Measurements from ENCODE around the gene HSPA1A. TPM values are rescaled to one million over a fixed set of nuclear protein-coding genes. Genes with fewer than 3 reads are reported as not detected.
"Not testable (repeated sequence)": the region's sequence is repeated elsewhere in the genome, so short reads cannot be mapped to it uniquely, and the experiment has no call there.

HSPA1A gene
- total RNA-seq, 1 experiment from 2014 or later = 20.3 TPM

- intact Hi-C loops (cut with micrococcal nuclease) = no loop called here
- DNase-seq (ENCODE audit: unreplicated experiment) = peak; percentile 19
- CTCF ChIA-PET = interaction anchor here (0.6 to 3.1 kb wide), 11 partner anchors 9 to 1344 kb away, joined by 3 to 22 read pairs (median 4); partner anchors contain the start of genes HSPA1A, HSPA1B, HSPA1L and VARS1
- H3K27ac Mint-ChIP-seq (ENCODE audit: low read depth, unreplicated experiment) = peak overlapping the region; percentile 84
- POLR2A ChIA-PET = interaction anchor here (0.7 to 4.3 kb wide), 21 partner anchors 8 to 154 kb away, joined by 3 to 69 read pairs (median 12); partner anchors contain the start of genes ABHD16A, BAG6, C6orf47 and CLIC1
- peaks cover 6% of the 10 kb centered on the region for H3K4me1 Mint-ChIP-seq (ENCODE audit: insufficient read depth, unreplicated experiment)
- BruUV-seq (replicated peaks) = TSS peak; percentile 49
- H3K4me3 Mint-ChIP-seq (ENCODE audit: unreplicated experiment) = peak overlapping the region; percentile 82
- TF ChIP-seq CTCF (IDR thresholded peaks at IDR 0.05; ENCODE audit: unreplicated experiment) = no peak
- H3K36me3 Mint-ChIP-seq (ENCODE audit: insufficient read depth, unreplicated experiment) = peaks cover 25% of the 10 kb centered on the region
- H3K9me3 Mint-ChIP-seq (ENCODE audit: unreplicated experiment) = no peaks in the 10 kb centered on the region
- no peaks in the 10 kb centered on the region for H3K27me3 Mint-ChIP-seq (ENCODE audit: insufficient read depth, unreplicated experiment)
Observed at GRCh38 chr6:31805939-31806469, 9.3 kb upstream of the HSPA1A start.

- no TSS peak for BruUV-seq (replicated peaks)
- H3K9me3 Mint-ChIP-seq (ENCODE audit: unreplicated experiment) = no peaks in the 10 kb centered on the region
- ChIA-PET CTCF (interaction anchor here (0.7 to 3.1 kb wide), 12 partner anchors 8 to 94 kb away, joined by 3 to 22 read pairs (median 4); partner anchors contain the start of genes HSPA1A, HSPA1B, HSPA1L and VARS1), POLR2A (interaction anchor here (0.6 to 4.3 kb wide), 35 partner anchors 8 to 384 kb away, joined by 3 to 69 read pairs (median 5); partner anchors contain the start of genes ABHD16A, BAG6, C6orf47 and CLIC1)
- peak; percentile 98 for DNase-seq (ENCODE audit: unreplicated experiment)
- H3K36me3 Mint-ChIP-seq (ENCODE audit: insufficient read depth, unreplicated experiment) = peaks cover 19% of the 10 kb centered on the region
- H3K4me1 Mint-ChIP-seq (ENCODE audit: insufficient read depth, unreplicated experiment) = peaks cover 6% of the 10 kb centered on the region
- intact Hi-C loops (cut with micrococcal nuclease) = no loop called here
- TF ChIP-seq CTCF (IDR thresholded peaks at IDR 0.05; ENCODE audit: unreplicated experiment) = peak; percentile 27
- H3K27me3 Mint-ChIP-seq (ENCODE audit: insufficient read depth, unreplicated experiment) = no peaks in the 10 kb centered on the region
- H3K27ac Mint-ChIP-seq (ENCODE audit: low read depth, unreplicated experiment) = peak within 1 kb of the TSS; percentile 84
- peak within 1 kb of the TSS; percentile 82 for H3K4me3 Mint-ChIP-seq (ENCODE audit: unreplicated experiment)
Observed at GRCh38 chr6:31806470-31807272, 8.7 kb upstream of the HSPA1A start, which contains the start of gene LSM2. LSM2 (minus strand) TSS chr6:31806966; CDS start chr6:31806757, 209 bp downstream.

GRCh38 chr6:31808599-31808998, 6.7 kb upstream of the HSPA1A start:
- intact Hi-C loops (cut with micrococcal nuclease); BruUV-seq (replicated peaks); H3K4me3 Mint-ChIP-seq (ENCODE audit: unreplicated experiment); H3K4me1 Mint-ChIP-seq (ENCODE audit: insufficient read depth, unreplicated experiment); DNase-seq (ENCODE audit: unreplicated experiment); H3K27me3 Mint-ChIP-seq (ENCODE audit: insufficient read depth, unreplicated experiment); H3K36me3 Mint-ChIP-seq (ENCODE audit: insufficient read depth, unreplicated experiment); H3K9me3 Mint-ChIP-seq (ENCODE audit: unreplicated experiment); H3K27ac Mint-ChIP-seq (ENCODE audit: low read depth, unreplicated experiment): not testable (repeated sequence)
- POLR2A ChIA-PET = interaction anchor here (0.9 to 4.3 kb wide), 4 partner anchors 14 to 22 kb away, joined by 3 to 69 read pairs (median 18); partner anchors contain the start of genes HSPA1B and VARS1
- CTCF ChIA-PET = interaction anchor here (0.6 to 1.2 kb wide), 3 partner anchors 10 to 22 kb away, joined by 3 to 4 read pairs (median 4); no protein-coding TSS in a partner anchor

GRCh38 chr6:31811645-31812044, 3.7 kb upstream of the HSPA1A start:
- ChIA-PET POLR2A (interaction anchor here (6.4 kb wide), 1 partner anchor 13 kb away, joined by 192 read pairs; the partner anchor contains the start of gene HSPA1B), CTCF (interaction anchor here (0.8 kb wide), 1 partner anchor 20 kb away, joined by 3 read pairs; no protein-coding TSS in a partner anchor)
- H3K27ac Mint-ChIP-seq (ENCODE audit: low read depth, unreplicated experiment) = no peak overlapping the region
- H3K36me3 Mint-ChIP-seq (ENCODE audit: insufficient read depth, unreplicated experiment) = peaks cover 8% of the 10 kb centered on the region
- no peak overlapping the region for H3K4me3 Mint-ChIP-seq (ENCODE audit: unreplicated experiment)
- DNase-seq (ENCODE audit: unreplicated experiment) = no peak
- no peaks in the 10 kb centered on the region for H3K27me3 Mint-ChIP-seq (ENCODE audit: insufficient read depth, unreplicated experiment)
- intact Hi-C loops (cut with micrococcal nuclease) = no loop called here
- H3K9me3 Mint-ChIP-seq (ENCODE audit: unreplicated experiment) = no peaks in the 10 kb centered on the region
- H3K4me1 Mint-ChIP-seq (ENCODE audit: insufficient read depth, unreplicated experiment) = peaks cover 6% of the 10 kb centered on the region
- BruUV-seq (replicated peaks) = no TSS peak
- TF ChIP-seq CTCF (IDR thresholded peaks at IDR 0.05; ENCODE audit: unreplicated experiment) = no peak

Data from MCF 10A (cell line).